HepG2 (cell line): ENCODE measurements around the gene SLC4A7. TPM values are rescaled to one million over a fixed set of nuclear protein-coding genes. Genes with fewer than 3 reads are reported as not detected.
A peak's percentile ranks its signal among the peaks of the same experiment; 100 is the strongest.

Source experiments
- BCL6 ChIP-seq: IDR thresholded peaks from 2 replicates; pipeline ENCODE4 v1.6.1; 2016; ENCODE audit warnings: missing genetic modification reagents, missing compliant biosample characterization
- FOXA3 ChIP-seq: IDR thresholded peaks from 2 replicates; pipeline ENCODE4 v1.6.1; 2016; ENCODE audit warnings: missing genetic modification reagents, missing compliant biosample characterization
- FOXK1 ChIP-seq: sonication (generic); formaldehyde crosslinking; IDR thresholded peaks from 2 replicates; pipeline ENCODE4 v1.4.0; 2020; ENCODE audit warnings: low read depth, missing genetic modification reagents, borderline replicate concordance
- GFI1 ChIP-seq: sonication (generic); formaldehyde crosslinking; IDR thresholded peaks from 2 replicates; pipeline ENCODE4 v1.5.0; 2020; ENCODE audit warnings: missing genetic modification reagents, mild to moderate bottlenecking, borderline replicate concordance
- HNF4A ChIP-seq: sonication (generic); formaldehyde crosslinking; IDR thresholded peaks from 2 replicates; pipeline ENCODE4 v1.4.0; 2020; ENCODE audit warnings: missing genetic modification reagents
- KLF6 ChIP-seq: IDR thresholded peaks from 2 replicates; pipeline ENCODE4 v1.8.0; 2016; ENCODE audit warnings: missing biosample characterization, missing genetic modification reagents
- MTF2 ChIP-seq: sonication (generic); formaldehyde crosslinking; IDR thresholded peaks from 2 replicates; pipeline ENCODE4 v1.5.0; 2020; ENCODE audit warnings: missing genetic modification reagents, borderline replicate concordance
- RFXAP ChIP-seq: sonication (generic); formaldehyde crosslinking; IDR thresholded peaks from 2 replicates; pipeline ENCODE4 v1.4.0; 2020; ENCODE audit warnings: missing genetic modification reagents, borderline replicate concordance
- SMAD1 ChIP-seq: sonication (generic); formaldehyde crosslinking; IDR thresholded peaks from 2 replicates; pipeline ENCODE4 v1.4.0; 2020; ENCODE audit warnings: missing genetic modification reagents, low read depth, mild to moderate bottlenecking, borderline replicate concordance
- SNAPC2 ChIP-seq: sonication (generic); formaldehyde crosslinking; IDR thresholded peaks from 2 replicates; pipeline ENCODE4 v1.8.1; 2022; ENCODE audit warnings: mild to moderate bottlenecking, missing genetic modification reagents
- ZNF430 ChIP-seq: sonication (generic); formaldehyde crosslinking; IDR thresholded peaks from 2 replicates; pipeline ENCODE4 v1.9.0; 2021; ENCODE audit warnings: mild to moderate bottlenecking, missing genetic modification reagents
- polyA plus RNA-seq, 8 experiments: library from polyadenylated mRNA; depleted of rRNA in 3 of 8; stranded (reverse) in 7 of 8; unstranded in 1 of 8; fragments of >200 nt; fragmentation: Illumina TruSeq in 4 of 8; extraction: Trizol in 4 of 8; gene quantifications; 2 replicates each; pipeline versions ENCODE4 v1.2.1 to v1.2.3, GENCODE V29; 2011 to 2016; ENCODE audit warnings: low read depth in 4 of 8, missing spikeins in 1 of 8, mixed read lengths in 1 of 8; ENCODE audit not compliant: insufficient read depth in 1 of 8
- total RNA-seq, 5 experiments: library from RNA; depleted of rRNA; stranded (reverse); fragments of >200 nt; fragmentation: Illumina TruSeq; extraction: Trizol; gene quantifications; 2 replicates each; pipeline ENCODE4 v1.2.3, GENCODE V29; 2016; ENCODE audit warnings: low read depth in 1 of 5
- TF ChIP-seq, protein P1 (sequence below): sonication (generic); formaldehyde crosslinking; conservative IDR thresholded peaks from 2 replicates; pipeline ENCODE4 v1.4.0; 2020; ENCODE audit warnings: mild to moderate bottlenecking, missing genetic modification reagents, moderate library complexity
- TF ChIP-seq, protein P2 (sequence below), 2 experiments: sonication (generic) in 1 of 2; formaldehyde crosslinking in 1 of 2; IDR thresholded peaks; 2 replicates each; pipeline versions ENCODE4 v1.4.0 to v1.6.1; 2016 to 2020; ENCODE audit warnings: borderline replicate concordance in 1 of 2, low read depth in 1 of 2, mild to moderate bottlenecking in 1 of 2, missing genetic modification reagents in 1 of 2
- TF ChIP-seq, protein P3 (sequence below): sonication (generic); formaldehyde crosslinking; IDR thresholded peaks from 2 replicates; pipeline ENCODE4; 2020; ENCODE audit warnings: missing genetic modification reagents, mild to moderate bottlenecking, borderline replicate concordance
- TF ChIP-seq, protein P4 (sequence below): IDR thresholded peaks from 2 replicates; pipeline ENCODE4 v1.6.1; 2016

SLC4A7 gene
- total and polyA plus RNA-seq, 2 of the 13 experiments (the other 11 are each of a cell fraction or from before 2014, with no cell fraction given) = 16.4 to 43.8 TPM

DNA sequence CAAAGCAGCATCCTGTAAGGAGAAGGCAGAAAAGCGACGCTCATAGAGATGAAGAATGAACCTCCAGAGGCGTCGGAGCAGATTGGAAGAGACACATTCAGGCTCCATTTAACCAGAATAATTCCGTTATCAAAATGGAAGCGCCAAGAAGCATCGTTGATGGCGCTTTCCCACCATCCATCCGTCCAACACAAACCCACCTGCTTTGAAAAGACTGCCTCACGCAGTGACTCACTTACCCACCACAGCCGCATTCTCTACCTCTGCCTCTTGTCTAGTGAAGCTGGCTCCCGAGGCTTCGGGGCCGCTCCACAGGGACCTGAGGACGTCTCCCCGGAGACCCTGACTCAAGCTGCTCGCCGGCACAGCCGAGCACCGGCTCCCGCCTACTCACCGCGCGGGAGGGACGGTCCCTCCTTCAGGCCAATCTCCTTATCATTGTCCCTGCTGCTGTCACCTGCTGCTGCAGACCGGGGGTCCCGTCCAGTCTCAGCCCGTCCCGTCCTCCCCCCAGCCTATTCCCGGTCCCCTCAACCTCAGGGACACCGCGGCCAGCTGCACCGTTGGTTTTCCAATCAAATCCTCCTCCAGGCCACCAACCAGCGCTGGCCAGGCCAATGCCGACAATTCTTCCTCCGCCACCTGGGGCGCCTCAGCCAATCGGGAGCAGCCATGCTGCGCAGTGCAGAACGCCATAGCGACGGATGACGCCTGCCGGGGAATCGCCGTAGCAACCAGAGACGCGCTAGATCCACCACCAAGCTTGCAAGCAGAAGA is 115.2 kb downstream of the SLC4A7 start, which contains the start of gene NEK10 (continued):
- TF ChIP-seq, protein P1, sequence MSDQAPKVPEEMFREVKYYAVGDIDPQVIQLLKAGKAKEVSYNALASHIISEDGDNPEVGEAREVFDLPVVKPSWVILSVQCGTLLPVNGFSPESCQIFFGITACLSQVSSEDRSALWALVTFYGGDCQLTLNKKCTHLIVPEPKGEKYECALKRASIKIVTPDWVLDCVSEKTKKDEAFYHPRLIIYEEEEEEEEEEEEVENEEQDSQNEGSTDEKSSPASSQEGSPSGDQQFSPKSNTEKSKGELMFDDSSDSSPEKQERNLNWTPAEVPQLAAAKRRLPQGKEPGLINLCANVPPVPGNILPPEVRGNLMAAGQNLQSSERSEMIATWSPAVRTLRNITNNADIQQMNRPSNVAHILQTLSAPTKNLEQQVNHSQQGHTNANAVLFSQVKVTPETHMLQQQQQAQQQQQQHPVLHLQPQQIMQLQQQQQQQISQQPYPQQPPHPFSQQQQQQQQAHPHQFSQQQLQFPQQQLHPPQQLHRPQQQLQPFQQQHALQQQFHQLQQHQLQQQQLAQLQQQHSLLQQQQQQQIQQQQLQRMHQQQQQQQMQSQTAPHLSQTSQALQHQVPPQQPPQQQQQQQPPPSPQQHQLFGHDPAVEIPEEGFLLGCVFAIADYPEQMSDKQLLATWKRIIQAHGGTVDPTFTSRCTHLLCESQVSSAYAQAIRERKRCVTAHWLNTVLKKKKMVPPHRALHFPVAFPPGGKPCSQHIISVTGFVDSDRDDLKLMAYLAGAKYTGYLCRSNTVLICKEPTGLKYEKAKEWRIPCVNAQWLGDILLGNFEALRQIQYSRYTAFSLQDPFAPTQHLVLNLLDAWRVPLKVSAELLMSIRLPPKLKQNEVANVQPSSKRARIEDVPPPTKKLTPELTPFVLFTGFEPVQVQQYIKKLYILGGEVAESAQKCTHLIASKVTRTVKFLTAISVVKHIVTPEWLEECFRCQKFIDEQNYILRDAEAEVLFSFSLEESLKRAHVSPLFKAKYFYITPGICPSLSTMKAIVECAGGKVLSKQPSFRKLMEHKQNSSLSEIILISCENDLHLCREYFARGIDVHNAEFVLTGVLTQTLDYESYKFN (CRISPR knock-in tag) = no peak; the same call in none of the 2 replicates
- TF ChIP-seq HNF4A (CRISPR knock-in tag) (no peak), BCL6 (CRISPR knock-in tag) (no peak), MTF2 (CRISPR knock-in tag) (no peak), ZNF430 (no peak), FOXA3 (CRISPR knock-in tag) (peak; percentile 50; the same call in 1 of the 2 replicates), SNAPC2 (CRISPR knock-in tag) (no peak), KLF6 (0 out of 2 replicates have a peak, but pooled peaks have one; percentile 61), GFI1 (CRISPR knock-in tag) (peak; percentile 7; the same call in 1 of the 2 replicates), SMAD1 (CRISPR knock-in tag) (0 out of 2 replicates have a peak, but pooled peaks have one; percentile 26), FOXK1 (CRISPR knock-in tag) (peak; percentile 87; the same call in 1 of the 2 replicates), RFXAP (CRISPR knock-in tag) (peak; percentile 86; the same call in 1 of the 2 replicates)
- TF ChIP-seq, protein P2, sequence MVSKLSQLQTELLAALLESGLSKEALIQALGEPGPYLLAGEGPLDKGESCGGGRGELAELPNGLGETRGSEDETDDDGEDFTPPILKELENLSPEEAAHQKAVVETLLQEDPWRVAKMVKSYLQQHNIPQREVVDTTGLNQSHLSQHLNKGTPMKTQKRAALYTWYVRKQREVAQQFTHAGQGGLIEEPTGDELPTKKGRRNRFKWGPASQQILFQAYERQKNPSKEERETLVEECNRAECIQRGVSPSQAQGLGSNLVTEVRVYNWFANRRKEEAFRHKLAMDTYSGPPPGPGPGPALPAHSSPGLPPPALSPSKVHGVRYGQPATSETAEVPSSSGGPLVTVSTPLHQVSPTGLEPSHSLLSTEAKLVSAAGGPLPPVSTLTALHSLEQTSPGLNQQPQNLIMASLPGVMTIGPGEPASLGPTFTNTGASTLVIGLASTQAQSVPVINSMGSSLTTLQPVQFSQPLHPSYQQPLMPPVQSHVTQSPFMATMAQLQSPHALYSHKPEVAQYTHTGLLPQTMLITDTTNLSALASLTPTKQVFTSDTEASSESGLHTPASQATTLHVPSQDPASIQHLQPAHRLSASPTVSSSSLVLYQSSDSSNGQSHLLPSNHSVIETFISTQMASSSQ (IDR thresholded peaks at IDR 0.05; ENCODE audit: low read depth) = no peak
- TF ChIP-seq, protein P2 (CRISPR knock-in tag; IDR thresholded peaks at IDR 0.05; ENCODE audit: borderline replicate concordance) = no peak; the same call in 1 of the 2 replicates
- TF ChIP-seq, protein P3, sequence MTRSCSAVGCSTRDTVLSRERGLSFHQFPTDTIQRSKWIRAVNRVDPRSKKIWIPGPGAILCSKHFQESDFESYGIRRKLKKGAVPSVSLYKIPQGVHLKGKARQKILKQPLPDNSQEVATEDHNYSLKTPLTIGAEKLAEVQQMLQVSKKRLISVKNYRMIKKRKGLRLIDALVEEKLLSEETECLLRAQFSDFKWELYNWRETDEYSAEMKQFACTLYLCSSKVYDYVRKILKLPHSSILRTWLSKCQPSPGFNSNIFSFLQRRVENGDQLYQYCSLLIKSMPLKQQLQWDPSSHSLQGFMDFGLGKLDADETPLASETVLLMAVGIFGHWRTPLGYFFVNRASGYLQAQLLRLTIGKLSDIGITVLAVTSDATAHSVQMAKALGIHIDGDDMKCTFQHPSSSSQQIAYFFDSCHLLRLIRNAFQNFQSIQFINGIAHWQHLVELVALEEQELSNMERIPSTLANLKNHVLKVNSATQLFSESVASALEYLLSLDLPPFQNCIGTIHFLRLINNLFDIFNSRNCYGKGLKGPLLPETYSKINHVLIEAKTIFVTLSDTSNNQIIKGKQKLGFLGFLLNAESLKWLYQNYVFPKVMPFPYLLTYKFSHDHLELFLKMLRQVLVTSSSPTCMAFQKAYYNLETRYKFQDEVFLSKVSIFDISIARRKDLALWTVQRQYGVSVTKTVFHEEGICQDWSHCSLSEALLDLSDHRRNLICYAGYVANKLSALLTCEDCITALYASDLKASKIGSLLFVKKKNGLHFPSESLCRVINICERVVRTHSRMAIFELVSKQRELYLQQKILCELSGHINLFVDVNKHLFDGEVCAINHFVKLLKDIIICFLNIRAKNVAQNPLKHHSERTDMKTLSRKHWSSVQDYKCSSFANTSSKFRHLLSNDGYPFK (CRISPR knock-in tag) = peak; percentile 53; the same call in 1 of the 2 replicates
- TF ChIP-seq, protein P4, sequence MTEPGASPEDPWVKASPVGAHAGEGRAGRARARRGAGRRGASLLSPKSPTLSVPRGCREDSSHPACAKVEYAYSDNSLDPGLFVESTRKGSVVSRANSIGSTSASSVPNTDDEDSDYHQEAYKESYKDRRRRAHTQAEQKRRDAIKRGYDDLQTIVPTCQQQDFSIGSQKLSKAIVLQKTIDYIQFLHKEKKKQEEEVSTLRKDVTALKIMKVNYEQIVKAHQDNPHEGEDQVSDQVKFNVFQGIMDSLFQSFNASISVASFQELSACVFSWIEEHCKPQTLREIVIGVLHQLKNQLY (CRISPR knock-in tag) = no peak
